ENCODE measurements around the gene CALML5.

- TF ChIP-seq POLR2AphosphoS5 (IDR thresholded peaks at IDR 0.05; ENCODE audit: borderline replicate concordance, low read depth, low read length) (no peak), EZH2 (IDR thresholded peaks at IDR 0.05) (no peak)
Observed at GRCh38 chr10:5530412-5530806, 31.0 kb upstream of the CALML5 start.

Data from SK-N-MC (cell line).